Measurements from ENCODE around the gene ANK2. TPM values are rescaled to one million over a fixed set of nuclear protein-coding genes. Genes with fewer than 3 reads are reported as not detected.

Gene ANK2
- total RNA-seq, 1 experiment from 2014 or later = 5.5 TPM

DNA sequence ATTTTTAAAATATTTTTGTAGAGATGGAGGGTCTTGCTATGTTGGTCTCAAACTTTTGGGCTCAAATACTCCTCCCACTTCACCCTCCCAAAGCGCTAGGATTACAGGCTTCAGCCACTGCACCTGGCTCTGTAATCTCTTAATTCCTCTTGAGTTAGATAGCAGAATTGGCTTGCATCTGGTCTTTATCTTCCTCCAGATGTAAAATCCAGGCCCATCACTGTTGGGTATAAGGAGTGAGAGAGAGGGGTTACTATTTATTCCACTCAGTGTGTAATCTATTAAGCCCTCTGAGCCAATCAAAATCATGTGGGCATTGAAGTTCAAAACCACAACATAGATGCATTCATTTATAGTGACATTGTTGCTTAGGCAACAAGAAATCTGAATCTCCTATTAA is 33.9 kb downstream of the ANK2 start:
- intact Hi-C loops (cut with micrococcal nuclease; ENCODE audit: unreplicated experiment) = no loop called here
- H3K4me3 ChIP-seq (ENCODE audit: low read depth in 2 of 2, low read length in 2 of 2) = no peak overlapping the region
- TF ChIP-seq POLR2AphosphoS5 (IDR thresholded peaks at IDR 0.05; ENCODE audit: low read depth, low read length) = no peak
- no peak for TF ChIP-seq SIN3A (IDR thresholded peaks at IDR 0.05; ENCODE audit: borderline replicate concordance, insufficient read depth, low read depth, low read length)
- TF ChIP-seq, protein P1, sequence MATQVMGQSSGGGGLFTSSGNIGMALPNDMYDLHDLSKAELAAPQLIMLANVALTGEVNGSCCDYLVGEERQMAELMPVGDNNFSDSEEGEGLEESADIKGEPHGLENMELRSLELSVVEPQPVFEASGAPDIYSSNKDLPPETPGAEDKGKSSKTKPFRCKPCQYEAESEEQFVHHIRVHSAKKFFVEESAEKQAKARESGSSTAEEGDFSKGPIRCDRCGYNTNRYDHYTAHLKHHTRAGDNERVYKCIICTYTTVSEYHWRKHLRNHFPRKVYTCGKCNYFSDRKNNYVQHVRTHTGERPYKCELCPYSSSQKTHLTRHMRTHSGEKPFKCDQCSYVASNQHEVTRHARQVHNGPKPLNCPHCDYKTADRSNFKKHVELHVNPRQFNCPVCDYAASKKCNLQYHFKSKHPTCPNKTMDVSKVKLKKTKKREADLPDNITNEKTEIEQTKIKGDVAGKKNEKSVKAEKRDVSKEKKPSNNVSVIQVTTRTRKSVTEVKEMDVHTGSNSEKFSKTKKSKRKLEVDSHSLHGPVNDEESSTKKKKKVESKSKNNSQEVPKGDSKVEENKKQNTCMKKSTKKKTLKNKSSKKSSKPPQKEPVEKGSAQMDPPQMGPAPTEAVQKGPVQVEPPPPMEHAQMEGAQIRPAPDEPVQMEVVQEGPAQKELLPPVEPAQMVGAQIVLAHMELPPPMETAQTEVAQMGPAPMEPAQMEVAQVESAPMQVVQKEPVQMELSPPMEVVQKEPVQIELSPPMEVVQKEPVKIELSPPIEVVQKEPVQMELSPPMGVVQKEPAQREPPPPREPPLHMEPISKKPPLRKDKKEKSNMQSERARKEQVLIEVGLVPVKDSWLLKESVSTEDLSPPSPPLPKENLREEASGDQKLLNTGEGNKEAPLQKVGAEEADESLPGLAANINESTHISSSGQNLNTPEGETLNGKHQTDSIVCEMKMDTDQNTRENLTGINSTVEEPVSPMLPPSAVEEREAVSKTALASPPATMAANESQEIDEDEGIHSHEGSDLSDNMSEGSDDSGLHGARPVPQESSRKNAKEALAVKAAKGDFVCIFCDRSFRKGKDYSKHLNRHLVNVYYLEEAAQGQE (IDR thresholded peaks at IDR 0.05; ENCODE audit: insufficient read depth in 1 of 2, low read depth in 2 of 2, low read length in 1 of 2) = no peak
- TF ChIP-seq TCF7L2 (IDR thresholded peaks at IDR 0.05; ENCODE audit: low read depth, low read length) = no peak

DNA sequence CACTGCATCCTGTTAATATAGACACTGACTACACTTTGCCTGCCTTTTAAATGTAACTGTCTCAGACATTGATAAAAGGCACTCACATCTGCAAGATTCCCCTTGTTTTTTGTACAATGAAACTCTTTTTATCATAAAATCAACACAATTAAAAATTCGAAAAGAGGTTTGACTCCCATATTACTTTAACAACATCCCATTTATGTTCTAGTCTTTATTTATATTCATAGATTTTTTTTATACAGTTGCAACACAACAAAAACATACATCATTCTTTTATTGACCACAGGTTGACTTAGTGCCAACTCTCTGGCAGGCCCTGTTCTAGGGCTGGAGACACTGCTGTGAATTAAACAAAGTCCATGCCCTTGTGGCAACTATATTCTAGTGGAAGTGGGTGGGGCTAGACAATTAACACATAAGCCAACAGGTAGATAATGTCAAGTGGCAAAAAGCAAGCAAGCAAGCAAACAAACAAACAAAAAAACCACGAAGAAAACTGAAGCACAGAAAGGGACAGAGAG is 36.8 kb downstream of the ANK2 start:
- ChIA-PET CTCF (no interaction called here), POLR2A (no interaction called here)
- ATAC-seq (no peak), DNase-seq (ENCODE audit: low read depth, low spot score) (no peak)
- no peaks in the 10 kb centered on the region for H3K27me3 ChIP-seq (ENCODE audit: control insufficient read depth, insufficient read depth, low read length)
- no TSS peak for BruUV-seq (replicated peaks)
- intact Hi-C loops (cut with micrococcal nuclease; ENCODE audit: unreplicated experiment) (no loop called here), in situ Hi-C loops (cut with HindIII; ENCODE audit: low pct_unique_long_range_greater_than_20kb, low sequenced_read_pairs) (no loop called here)
- no peaks in the 10 kb centered on the region for H3K36me3 ChIP-seq (ENCODE audit: control insufficient read depth, insufficient read depth, low read length)
- H3K4me3 ChIP-seq (ENCODE audit: low read depth in 2 of 2, low read length in 2 of 2) = no peak overlapping the region
- H3K27ac ChIP-seq (ENCODE audit: low read length) = no peak overlapping the region
- no peaks in the 10 kb centered on the region for H3K9me3 ChIP-seq (ENCODE audit: control insufficient read depth, insufficient read depth, low read depth, low read length)
- TF ChIP-seq, protein P1 (IDR thresholded peaks at IDR 0.05; ENCODE audit: insufficient read depth in 1 of 2, low read depth in 2 of 2, low read length in 1 of 2) = no peak
- TF ChIP-seq POLR2AphosphoS5 (IDR thresholded peaks at IDR 0.05; ENCODE audit: low read depth, low read length) (no peak), SIN3A (IDR thresholded peaks at IDR 0.05; ENCODE audit: borderline replicate concordance, insufficient read depth, low read depth, low read length) (no peak), TCF7L2 (IDR thresholded peaks at IDR 0.05; ENCODE audit: low read depth, low read length) (no peak)
- no peaks in the 10 kb centered on the region for H3K4me1 ChIP-seq (ENCODE audit: control insufficient read depth, insufficient read depth, low read length)

More for the DNA sequence above, 33.9 kb downstream of the ANK2 start:
- no peaks in the 10 kb centered on the region for H3K27me3 ChIP-seq (ENCODE audit: control insufficient read depth, insufficient read depth, low read length)
- no peak for ATAC-seq
- H3K9me3 ChIP-seq (ENCODE audit: control insufficient read depth, insufficient read depth, low read depth, low read length) = no peaks in the 10 kb centered on the region
- DNase-seq (ENCODE audit: low read depth, low spot score) = no peak
- in situ Hi-C loops (cut with HindIII; ENCODE audit: low pct_unique_long_range_greater_than_20kb, low sequenced_read_pairs) = no loop called here
- ChIA-PET CTCF (no interaction called here), POLR2A (no interaction called here)
- H3K36me3 ChIP-seq (ENCODE audit: control insufficient read depth, insufficient read depth, low read length) = no peaks in the 10 kb centered on the region
- H3K27ac ChIP-seq (ENCODE audit: low read length) = no peak overlapping the region
- no peaks in the 10 kb centered on the region for H3K4me1 ChIP-seq (ENCODE audit: control insufficient read depth, insufficient read depth, low read length)
- BruUV-seq (replicated peaks) = no TSS peak

DNA sequence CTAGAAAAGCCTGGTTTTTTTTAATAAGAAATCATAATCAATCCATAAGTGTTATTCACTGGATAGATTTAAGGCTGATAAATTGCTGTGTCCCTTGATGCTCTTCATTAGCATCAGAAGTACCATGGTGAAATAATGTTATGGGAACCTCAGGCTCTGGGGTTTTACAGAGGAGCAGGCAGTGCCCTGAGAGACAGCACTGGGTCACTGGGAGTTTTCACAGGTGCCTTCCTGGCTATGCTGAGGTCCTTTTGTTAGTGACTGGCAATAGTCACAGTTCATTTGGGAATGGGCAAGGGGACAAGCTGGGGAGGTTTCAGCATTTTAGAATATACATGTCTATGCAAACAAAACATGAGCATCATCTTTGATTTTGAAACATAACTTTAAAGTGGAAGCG is 38.6 kb downstream of the ANK2 start:
- no peak for TF ChIP-seq POLR2AphosphoS5 (IDR thresholded peaks at IDR 0.05; ENCODE audit: low read depth, low read length)
- TF ChIP-seq SIN3A (IDR thresholded peaks at IDR 0.05; ENCODE audit: borderline replicate concordance, insufficient read depth, low read depth, low read length) = no peak
- TF ChIP-seq TCF7L2 (IDR thresholded peaks at IDR 0.05; ENCODE audit: low read depth, low read length) = no peak
- TF ChIP-seq, protein P2, sequence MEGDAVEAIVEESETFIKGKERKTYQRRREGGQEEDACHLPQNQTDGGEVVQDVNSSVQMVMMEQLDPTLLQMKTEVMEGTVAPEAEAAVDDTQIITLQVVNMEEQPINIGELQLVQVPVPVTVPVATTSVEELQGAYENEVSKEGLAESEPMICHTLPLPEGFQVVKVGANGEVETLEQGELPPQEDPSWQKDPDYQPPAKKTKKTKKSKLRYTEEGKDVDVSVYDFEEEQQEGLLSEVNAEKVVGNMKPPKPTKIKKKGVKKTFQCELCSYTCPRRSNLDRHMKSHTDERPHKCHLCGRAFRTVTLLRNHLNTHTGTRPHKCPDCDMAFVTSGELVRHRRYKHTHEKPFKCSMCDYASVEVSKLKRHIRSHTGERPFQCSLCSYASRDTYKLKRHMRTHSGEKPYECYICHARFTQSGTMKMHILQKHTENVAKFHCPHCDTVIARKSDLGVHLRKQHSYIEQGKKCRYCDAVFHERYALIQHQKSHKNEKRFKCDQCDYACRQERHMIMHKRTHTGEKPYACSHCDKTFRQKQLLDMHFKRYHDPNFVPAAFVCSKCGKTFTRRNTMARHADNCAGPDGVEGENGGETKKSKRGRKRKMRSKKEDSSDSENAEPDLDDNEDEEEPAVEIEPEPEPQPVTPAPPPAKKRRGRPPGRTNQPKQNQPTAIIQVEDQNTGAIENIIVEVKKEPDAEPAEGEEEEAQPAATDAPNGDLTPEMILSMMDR (IDR thresholded peaks at IDR 0.05) = no peak
- TF ChIP-seq, protein P1 (IDR thresholded peaks at IDR 0.05; ENCODE audit: insufficient read depth in 1 of 2, low read depth in 2 of 2, low read length in 1 of 2) = no peak
- intact Hi-C loops (cut with micrococcal nuclease; ENCODE audit: unreplicated experiment) (no loop called here), in situ Hi-C loops (cut with HindIII; ENCODE audit: low pct_unique_long_range_greater_than_20kb, low sequenced_read_pairs) (no loop called here)
- no peaks in the 10 kb centered on the region for H3K27me3 ChIP-seq (ENCODE audit: control insufficient read depth, insufficient read depth, low read length)
- ATAC-seq = no peak
- H3K36me3 ChIP-seq (ENCODE audit: control insufficient read depth, insufficient read depth, low read length) = no peaks in the 10 kb centered on the region
- no TSS peak for BruUV-seq (replicated peaks)
- no peaks in the 10 kb centered on the region for H3K9me3 ChIP-seq (ENCODE audit: control insufficient read depth, insufficient read depth, low read depth, low read length)
- CTCF ChIA-PET = no interaction called here
- no peaks in the 10 kb centered on the region for H3K4me1 ChIP-seq (ENCODE audit: control insufficient read depth, insufficient read depth, low read length)
- no peak overlapping the region for H3K4me3 ChIP-seq (ENCODE audit: low read depth in 2 of 2, low read length in 2 of 2)
- no peak for DNase-seq (ENCODE audit: low read depth, low spot score)
- POLR2A ChIA-PET = no interaction called here
- no peak overlapping the region for H3K27ac ChIP-seq (ENCODE audit: low read length)

All from Panc1 (cell line).